ENCODE results near the gene TP63.

Gene TP63

DNA sequence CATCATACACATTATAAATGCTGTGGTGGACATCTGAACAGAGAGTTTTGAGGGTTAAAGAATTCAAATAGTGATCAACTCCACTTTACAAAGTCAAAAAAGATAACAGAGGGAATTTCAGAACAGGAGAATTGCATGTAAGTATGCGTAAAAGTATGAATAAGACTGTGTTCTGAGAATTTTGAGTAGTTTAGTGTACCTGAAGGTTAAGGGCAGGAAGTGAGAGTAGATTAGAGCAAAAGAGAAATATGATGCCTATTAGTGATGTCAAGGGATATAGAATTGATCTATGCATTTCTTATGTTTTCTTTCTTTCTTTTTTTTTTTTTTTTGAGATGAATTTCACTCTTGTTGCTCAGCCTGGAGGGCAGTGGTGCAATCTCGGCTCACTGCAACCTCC lies 53.1 kb downstream of the TP63 start:
- no peak for DNase-seq (ENCODE audit: low read depth in 2 of 2)

DNA sequence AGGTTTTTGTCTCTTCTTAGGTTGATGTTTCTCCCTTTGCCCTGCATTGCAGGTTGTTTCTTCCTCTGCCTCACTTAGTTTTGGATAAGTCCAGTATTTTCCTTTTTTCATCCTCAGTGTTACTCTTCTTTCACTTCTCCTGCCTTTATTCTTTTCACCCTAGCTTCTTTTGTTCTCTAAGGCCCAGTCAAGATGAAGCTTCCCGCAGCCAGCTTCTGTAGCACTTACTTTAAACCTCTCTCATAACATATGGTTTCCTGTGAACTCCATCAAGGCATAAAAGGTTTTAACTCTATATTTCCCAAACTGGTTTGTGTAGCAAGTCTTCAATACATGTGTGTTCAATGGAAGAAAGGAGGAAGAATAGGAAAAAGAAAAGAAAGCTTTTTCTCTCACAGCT lies 54.1 kb downstream of the TP63 start:
- no peak for DNase-seq (ENCODE audit: low read depth in 2 of 2)

DNA sequence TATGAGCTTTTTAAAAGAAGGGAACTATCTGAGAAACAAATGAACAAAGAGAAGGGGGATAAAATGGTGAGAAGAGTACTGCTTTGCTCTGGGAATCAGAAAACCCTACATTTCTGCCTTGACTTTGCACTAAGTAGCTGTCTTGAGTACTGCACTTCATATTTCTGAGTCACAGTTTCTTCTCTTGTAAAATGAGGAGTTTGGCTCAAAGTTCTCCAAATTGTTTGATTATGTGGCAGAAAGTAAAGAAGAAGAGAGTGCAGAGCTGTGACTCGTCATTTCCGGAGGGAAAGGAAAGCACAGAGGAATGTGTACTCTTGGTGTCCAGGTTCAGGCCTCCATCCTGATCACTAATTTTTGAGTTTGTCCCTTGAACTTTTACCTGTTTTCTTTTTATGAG lies 54.7 kb downstream of the TP63 start:
- no peak for DNase-seq (ENCODE audit: low read depth in 2 of 2)

DNA sequence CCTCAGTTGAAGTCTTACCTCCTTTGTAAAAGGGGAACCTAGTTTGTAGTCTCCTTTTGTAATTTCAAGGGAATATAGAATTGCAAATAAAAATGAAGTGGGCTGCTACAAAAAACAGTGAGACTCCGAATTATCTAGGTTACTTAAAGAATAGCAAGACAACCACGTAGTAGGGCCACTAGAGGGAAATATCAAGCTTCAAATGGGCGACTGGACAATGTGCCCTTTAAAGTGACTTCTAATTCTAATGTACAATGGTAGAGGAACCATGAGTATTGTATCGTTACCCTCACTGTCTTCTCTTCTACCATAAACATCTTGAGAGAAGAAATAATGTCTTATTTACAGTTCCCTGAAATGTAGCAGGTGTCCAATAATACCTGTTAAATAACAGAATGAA lies 56.3 kb downstream of the TP63 start:
- no peak for DNase-seq (ENCODE audit: low read depth in 2 of 2)

DNA sequence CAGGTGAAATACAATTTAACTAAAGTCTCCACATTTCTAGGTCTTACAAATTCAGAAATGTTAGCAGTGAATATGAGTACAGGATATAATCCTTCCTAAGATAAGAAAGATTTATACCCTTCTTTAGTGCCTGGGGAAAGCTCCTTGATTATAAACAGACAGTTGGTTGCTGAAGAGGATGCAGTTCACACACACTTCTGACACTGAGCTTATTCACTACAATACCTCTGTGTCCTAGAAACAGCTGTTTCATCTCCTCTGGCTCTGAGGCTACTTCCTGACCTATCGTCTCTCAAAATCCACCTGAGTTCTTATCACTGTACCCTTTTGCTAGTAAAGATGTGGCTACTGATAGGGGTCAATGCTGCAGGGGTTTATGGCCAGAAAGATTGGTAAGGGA lies 57.1 kb downstream of the TP63 start:
- DNase-seq (ENCODE audit: low read depth in 2 of 2) = no peak

DNA sequence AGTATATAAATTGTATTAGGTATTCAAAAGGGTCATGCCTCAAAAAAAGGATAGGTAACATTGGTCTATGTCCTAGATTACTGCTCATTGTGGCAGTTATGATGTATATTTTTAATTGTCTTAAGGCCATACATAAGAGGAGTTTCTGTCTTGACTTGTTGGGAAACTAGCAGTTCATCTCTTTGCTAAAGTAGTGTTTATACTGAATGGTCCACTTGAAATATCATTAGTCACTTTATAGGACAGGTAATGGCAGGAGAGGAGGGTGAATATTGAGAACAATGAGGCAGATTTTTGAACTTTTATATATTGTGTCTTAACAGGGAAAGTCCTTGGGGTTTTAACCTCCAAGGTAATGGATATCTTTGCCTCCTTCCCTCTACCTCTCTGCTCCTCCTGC lies 58.4 kb downstream of the TP63 start:
- DNase-seq (ENCODE audit: low read depth in 2 of 2) = no peak

DNA sequence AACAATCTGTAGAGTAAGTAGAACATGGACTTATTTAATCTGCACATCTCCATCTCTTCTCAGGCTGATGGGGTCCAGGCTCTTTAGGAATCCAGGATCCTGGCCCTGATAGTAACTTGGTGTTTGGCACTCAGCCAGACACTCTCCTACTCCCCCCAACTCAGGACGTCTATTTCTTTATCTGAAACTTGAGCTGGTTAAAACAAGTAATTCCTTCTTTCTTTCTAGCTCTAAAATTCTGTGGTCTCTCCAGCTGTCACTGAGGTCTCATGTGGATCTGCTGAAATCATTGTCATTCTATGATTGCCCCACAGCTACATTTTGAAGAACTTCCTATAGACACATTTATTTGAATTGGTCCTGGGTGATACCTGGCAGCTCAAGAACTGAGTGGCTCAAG lies 59.0 kb downstream of the TP63 start:
- no peak for DNase-seq (ENCODE audit: low read depth in 2 of 2)

DNA sequence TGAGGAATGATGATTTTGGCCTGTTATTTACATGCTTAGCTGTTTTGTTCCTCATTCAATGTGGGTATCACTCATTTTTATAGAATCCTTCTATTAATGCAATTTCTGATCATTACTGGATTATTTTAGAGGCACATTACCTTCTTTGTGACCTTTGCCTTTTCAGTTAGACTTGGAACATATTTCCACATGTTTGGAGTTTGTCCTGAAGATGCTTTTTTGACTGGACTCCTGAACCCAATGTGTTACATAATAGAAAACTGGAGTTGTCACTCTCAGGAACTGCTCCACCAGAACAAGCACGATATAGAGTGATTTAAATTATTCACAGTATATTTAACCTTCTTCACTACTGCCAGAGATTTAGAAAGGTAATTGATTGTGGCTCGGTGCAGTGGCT lies 59.5 kb downstream of the TP63 start:
- DNase-seq (ENCODE audit: low read depth in 2 of 2) = no peak

DNA sequence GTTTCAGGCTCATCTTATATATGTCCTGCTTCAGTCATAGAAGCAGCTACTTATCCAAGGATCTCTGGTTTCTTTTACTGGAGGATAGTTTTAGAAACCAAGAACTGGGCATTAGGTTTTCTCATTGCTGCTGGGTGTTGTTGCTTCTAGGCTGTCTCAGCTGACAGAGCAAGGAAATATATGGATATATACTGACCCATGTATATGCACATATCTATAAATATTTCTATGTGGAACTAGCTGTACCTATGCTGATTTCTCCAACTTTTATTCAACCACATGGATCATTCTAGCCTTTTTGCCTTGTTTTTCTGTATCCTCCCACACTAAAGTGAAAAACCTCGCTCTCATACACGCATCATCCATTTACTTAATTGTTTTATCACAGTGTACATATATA lies 64.2 kb downstream of the TP63 start:
- DNase-seq (ENCODE audit: low read depth in 2 of 2) = no peak

DNA sequence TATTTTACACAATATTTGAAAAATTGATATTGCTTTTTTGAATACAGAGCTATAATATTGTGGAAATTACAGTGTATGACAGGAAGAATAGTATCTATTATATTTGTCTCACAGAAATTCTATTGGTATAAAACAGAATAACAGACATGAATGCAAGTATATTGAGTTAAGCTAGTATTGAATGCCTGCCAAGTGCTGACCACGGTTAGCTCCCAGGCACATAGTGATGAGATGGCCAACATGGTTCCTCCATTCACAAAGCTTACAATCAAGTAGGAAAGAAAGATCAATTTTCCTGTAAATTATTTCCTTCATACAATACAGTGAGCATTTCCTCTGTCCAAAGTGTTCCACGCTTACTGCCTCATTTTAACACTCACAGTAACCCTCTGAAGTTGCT lies 67.6 kb downstream of the TP63 start:
- no peak for DNase-seq (ENCODE audit: low read depth in 2 of 2)

DNA sequence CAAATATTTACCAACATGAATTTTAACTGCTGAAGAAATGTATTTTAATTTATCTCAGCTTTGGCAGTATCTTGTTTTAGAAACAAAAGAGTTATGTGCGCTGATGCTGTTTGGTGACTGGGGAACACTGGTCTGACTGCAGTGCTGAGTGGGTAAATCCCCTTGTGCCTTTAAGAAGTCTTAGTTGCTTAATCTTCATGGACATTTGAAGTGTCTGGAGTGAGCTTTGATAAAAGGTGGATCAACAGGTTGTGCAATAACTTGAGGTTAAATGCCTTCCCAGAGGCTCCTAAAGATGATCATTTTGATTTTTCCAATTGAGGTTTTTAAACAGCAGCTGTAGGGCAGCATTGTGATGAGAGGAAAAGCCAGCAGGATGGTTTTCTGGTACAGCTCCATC lies 68.7 kb downstream of the TP63 start:
- DNase-seq (ENCODE audit: low read depth in 2 of 2) = no peak

DNA sequence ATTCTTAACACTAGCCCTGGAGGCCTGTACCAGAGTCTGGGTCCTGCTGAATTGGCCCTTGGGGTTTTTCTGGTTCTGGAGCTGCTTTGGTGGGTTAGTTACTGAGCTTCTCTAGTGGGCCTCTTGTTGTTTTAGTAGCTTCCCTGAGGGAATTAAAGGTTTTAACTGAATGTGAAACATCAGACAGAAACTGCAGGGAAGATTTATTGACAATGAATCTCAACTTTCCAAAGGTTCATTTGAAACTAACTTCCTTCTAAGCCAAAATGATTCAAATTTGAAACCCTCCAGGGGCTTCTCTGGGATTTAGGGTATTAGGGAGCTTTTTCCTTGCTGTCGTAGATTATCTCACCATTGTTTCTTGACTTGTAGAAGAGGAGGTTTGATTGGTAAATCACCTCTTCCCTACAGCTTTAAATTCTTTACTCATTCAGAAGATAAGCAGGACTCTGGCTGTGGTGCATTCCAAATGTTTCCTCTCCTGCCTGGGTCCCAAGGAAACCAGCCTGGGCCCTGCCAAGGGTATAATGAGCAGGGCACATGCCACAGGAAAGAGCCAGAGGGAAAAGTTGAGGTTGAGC lies 71.0 kb downstream of the TP63 start:
- DNase-seq (ENCODE audit: low read depth in 2 of 2) = no peak

DNA sequence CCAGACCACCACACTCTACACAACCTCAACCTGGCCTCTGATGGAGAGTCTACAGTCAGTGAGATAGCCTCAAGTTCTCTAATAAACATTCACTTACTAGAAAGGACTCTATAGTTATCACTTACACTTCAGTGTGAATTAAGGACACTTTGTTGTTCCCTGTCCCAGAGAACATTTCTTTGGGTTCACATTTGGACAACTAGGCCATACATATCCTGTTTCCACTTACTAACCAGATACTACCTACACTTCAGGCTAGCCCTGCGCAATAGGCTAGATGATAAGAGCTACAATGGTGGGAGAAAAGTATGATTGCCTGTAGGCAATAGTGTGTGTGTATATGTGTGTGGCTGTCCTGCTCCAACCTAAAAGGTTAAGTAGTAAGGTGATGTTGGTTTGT lies 72.7 kb downstream of the TP63 start:
- no peak for DNase-seq (ENCODE audit: low read depth in 2 of 2)

DNA sequence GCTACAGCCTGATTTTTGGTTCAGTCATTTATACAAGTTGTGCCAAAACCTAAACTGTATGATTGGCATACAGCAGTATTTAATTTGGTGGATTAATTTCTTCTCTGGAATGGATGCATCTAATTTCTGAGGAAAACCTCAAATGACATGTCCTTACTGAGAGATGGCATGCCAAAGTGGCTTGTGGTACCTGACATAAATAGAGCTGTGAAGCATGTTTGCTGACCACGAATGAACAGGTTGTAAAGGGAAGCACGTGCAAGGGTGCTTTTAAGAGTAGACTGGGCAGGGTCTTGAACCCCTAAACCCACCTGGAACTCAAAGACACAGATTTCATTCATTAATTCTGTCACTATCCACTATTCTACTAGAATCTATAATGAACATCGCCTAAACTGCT lies 77.2 kb downstream of the TP63 start:
- DNase-seq (ENCODE audit: low read depth in 2 of 2) = no peak

DNA sequence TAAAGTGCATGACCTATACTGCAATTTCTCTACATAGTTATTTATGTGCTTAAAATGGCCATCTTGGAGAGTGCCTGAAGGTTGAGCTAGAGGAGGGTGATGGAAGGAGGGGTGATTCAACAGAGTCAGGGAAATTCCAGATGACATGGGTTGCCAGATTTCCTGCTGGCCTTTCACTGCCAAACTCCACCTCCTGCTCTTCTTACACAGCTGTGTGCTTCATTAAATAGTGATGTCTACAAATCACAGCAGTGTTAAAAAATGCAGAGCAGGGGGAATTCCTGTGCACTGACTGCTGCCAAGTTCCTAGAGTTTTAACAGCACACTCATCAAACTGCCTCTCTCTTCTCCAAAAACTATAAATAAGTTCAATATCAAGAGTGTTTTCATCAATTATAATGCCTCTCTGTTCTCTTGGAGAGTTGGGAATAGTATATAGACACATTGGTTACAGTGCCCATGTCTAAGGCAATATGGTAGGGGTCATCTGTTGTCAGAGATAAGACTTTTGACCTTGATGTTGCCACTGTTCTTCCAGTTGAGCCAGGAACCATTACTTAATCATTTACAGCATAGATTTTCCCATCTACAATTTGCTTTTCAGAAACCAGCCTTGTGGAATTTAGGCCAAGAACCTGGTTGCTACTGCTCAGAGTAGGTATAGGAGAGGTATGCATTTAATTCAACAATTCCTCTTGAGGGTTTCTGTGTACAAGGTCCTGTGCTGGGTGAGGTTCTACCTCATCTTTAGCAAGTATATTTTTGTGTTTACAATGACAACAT lies 79.6 kb downstream of the TP63 start:
- DNase-seq (ENCODE audit: low read depth in 2 of 2) = no peak

DNA sequence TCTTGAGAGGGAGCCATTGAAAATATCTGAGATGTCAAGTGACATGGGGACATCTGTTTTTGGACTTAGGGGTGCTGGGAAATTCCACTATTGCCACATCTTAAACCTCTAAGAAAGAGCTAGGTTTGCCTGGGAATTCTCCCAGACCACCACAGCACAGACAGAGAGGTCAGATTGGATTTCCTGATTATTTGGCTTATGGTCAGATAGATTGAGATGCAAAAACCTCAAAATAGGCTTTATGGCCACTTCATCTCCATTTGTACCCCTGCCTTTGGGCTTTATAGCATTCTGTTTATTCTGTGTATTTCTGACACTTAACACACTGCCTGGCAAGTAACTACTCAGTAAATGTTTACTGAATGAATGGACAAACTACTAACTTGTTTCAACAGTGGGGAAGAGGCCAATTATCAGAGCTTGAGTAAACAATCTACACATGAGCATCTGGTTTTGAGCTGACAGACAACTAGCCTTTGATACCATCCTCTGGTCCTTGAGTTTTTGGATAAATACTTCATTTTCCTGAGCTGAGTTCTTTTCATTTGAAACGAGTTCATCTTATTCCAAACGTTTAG lies 81.8 kb downstream of the TP63 start:
- DNase-seq (ENCODE audit: low read depth in 2 of 2) = no peak

DNA sequence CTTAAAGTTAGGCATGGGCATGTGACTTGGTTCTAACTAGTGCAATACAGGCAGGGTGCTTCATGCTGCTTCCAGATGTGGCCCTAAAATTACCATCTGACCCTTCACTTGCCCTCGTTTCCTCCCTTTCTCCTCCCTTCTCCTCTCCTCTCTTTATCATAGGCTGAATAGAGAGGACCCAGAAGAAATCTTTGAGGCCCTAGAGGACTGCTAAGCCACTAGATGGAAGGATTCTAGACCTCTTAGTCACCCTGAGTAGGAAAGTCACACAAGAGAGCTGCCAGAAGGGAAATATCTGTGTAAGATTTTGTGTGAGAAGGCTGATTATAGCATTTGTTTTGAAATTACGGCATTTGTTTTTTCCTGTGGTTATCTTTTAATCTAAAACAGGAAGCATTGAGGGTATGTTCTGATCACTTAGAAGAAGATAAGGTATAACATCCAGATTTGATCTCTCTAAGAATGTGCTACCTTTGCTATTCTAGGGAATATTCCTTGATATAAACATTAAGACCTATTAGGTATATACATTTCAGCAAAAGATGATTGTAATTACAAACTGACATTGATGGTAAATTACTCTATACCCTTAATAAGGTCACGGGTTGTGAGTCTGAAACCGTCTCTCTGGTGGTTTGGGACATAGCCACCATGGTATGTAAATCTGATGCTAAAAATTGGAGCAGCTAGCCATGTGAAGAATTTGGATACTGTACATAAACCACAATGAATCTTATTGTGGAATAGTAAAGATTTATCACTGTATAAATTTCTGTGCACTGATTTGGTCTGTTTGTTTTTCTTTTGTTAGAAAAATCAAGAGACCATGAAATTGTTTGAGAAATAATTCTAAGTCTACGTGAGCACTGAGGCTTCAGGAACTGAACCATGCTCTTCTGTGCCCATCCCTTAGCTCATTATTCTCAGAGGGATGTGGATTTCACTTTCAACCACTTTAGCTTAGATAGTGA lies 84.1 kb downstream of the TP63 start:
- DNase-seq (ENCODE audit: low read depth in 2 of 2) = no peak

DNA sequence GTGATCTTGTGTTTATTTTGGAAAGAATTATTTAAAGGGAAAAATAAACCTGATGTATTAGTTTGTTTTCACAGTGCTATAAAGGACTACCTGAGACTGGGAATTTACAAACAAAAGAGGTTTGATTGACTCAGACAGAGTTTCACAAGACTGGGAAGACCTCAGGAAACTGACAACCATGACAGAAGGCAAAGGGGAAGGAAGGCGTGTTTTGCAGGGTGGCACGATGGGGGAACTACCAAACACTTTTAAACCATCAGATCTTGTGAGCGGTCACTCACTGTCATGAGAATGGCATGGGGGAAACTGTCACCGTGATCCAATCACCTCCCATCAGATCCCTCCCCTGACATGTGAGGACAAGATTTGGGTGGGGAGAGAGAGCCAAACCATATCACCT lies 87.0 kb downstream of the TP63 start:
- DNase-seq (ENCODE audit: low read depth in 2 of 2) = no peak

DNA sequence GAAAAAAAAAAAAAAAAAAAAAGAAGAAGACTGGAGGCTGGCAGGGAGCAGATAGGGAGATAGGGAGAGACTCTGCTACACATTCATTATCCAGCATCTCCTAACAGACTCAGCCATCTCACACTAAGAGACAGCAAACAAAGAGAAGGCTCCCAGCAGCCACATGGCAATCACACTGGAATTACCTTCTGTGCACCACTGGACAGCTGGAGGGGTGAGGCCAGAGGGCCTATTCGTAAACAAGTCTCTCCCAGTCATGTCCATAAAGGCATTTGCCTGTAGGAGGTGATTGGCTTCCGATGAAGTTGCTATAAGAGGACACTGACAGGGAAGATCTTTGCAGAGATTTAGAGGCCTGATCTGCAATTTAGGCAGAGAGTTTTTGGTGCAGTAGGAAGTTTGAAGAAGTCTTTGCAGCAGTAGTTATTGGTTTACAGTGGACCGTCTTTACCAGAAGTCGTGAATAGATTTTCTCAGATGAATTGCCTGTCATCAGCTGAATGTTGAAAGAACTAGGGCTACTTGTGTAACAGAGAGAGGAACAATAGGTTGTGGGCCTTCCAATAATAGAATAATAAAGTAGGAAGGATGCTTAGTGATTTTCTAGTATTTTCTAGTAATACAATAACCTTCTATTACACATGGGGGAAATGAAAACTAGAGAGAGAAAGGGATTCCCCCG lies 89.7 kb downstream of the TP63 start:
- no peak for DNase-seq (ENCODE audit: low read depth in 2 of 2)

DNA sequence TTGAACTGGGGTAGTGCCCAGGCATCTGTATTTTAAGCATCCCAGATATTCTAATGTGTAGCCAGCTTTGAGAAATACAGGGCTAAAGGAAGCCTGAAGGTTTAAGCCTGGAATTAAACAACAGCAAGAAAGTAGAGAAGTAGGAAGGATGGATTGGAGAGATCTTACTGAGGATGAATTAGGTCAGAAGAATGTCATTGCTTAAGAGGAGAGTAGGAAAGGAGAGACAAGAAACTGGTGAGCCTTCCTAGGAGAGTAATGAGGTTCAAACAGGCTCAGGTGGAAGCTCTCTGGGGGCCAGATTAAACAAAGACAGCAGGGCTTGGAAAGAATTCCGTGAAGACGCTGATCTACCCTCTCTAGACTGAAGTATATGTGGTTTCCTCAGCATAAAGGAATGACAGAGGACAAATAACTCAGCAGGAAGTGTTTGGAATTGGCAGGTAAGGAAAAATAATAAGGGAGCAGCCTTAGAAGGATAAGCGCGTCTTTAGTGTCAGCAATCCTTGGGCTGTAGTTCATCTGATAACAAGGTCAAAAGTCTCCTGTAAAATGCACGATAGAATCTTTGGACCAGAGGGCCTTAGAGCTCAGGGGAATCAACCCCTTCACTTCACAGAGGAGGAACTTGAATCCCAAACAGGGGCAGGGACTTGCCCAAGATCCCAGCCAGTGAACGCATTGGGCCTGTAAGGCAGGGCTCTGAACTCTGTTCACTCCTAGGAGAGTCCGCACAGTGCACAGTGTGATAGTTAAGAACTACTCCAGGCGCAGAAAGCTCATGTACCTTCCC lies 90.9 kb downstream of the TP63 start:
- DNase-seq (ENCODE audit: low read depth in 2 of 2) = no peak

DNA sequence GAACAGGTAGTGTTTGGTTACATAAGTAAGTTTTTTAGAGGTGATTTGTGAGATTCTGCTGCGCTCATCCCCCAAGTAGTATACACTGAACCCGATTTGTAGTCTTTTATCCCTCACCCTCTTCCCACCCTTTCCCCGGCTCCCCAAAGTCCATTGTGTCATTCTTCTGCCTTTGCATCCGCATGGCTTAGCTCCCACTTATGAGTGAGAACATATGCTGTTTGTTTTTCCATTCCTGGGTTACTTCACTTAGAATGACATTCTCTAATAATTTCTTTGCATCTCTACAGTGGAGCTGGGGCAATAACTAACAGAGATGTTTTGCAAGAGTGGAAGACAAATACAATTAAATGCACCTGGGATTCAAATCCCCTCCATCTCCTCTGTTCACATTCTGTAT lies 93.2 kb downstream of the TP63 start:
- no peak for DNase-seq (ENCODE audit: low read depth in 2 of 2)
